AG10803 (cell line): ENCODE measurements around the gene PXMP4.

Experiments
- DNase-seq: peaks from one replicate; pipeline ENCODE4 v3.0.0; 2010; ENCODE audit warnings: low read depth
- H3K4me3 ChIP-seq: 2 replicates; pipeline ENCODE4 v1.5.1; 2011; ENCODE audit warnings: mild to moderate bottlenecking, low read length, control low read depth
- CTCF ChIP-seq: conservative IDR thresholded peaks from 2 replicates; pipeline ENCODE4 v1.5.1; 2011; ENCODE audit warnings: mild to moderate bottlenecking, low read length, control low read depth, inconsistent platforms

Gene PXMP4

GRCh38 chr20:33693741-33694638 is 26.1 kb downstream of the PXMP4 start:
- no peak overlapping the region for H3K4me3 ChIP-seq
- TF ChIP-seq CTCF: no peak
- DNase-seq: peak; percentile 24

- no peak overlapping the region for H3K4me3 ChIP-seq
- no peak for DNase-seq
- TF ChIP-seq CTCF: no peak
Observed at GRCh38 chr20:33693289-33693688, 26.8 kb downstream of the PXMP4 start.

GRCh38 chr20:33689973-33690372 is 30.1 kb downstream of the PXMP4 start:
- no peak overlapping the region for H3K4me3 ChIP-seq
- DNase-seq: no peak
- TF ChIP-seq CTCF: no peak

GRCh38 chr20:33689493-33689892 is 30.6 kb downstream of the PXMP4 start:
- H3K4me3 ChIP-seq: no peak overlapping the region
- no peak for DNase-seq
- no peak for TF ChIP-seq CTCF

GRCh38 chr20:33688938-33689424 is 31.1 kb downstream of the PXMP4 start:
- no peak for TF ChIP-seq CTCF
- no peak for DNase-seq
- no peak overlapping the region for H3K4me3 ChIP-seq

GRCh38 chr20:33687993-33688937 is 31.8 kb downstream of the PXMP4 start:
- no peak overlapping the region for H3K4me3 ChIP-seq
- DNase-seq: no peak
- TF ChIP-seq CTCF: no peak
